A673 (cell line): ENCODE results near the gene APCS. TPM values are rescaled to one million over a fixed set of nuclear protein-coding genes. Genes with fewer than 3 reads are reported as not detected.

Experiments used
- BruUV-seq: library from RNA; stranded (reverse); fragments of 400-500 nt; replicated peaks from 2 replicates; lab custom pipeline; 2021; lab: Mats Ljungman, UMichigan
- CTCF ChIA-PET: fragments of 300-600 bp; sonication (Branson Sonifier 250); formaldehyde crosslinking; loops from one replicate; lab custom pipeline; 2022; ENCODE audit warnings: antibody characterized with exemption; lab: Charles Lee
- POLR2A ChIA-PET: fragments of 300-600 bp; sonication (Branson Sonifier 250); formaldehyde crosslinking; loops from one replicate; lab custom pipeline; 2022; ENCODE audit warnings: antibody characterized with exemption; ENCODE audit not compliant: low non-redundant PET; lab: Charles Lee
- DNase-seq: peaks from one replicate; pipeline ENCODE4 v3.0.0-alpha.2; 2015; ENCODE audit warnings: low spot score
- H3K27ac ChIP-seq: fragments of 200-600 bp; sonication (generic); 2 replicates; pipeline ENCODE4 v1.5.1; 2016; ENCODE audit warnings: mixed run types, low read depth, mild to moderate bottlenecking, mixed read lengths, antibody characterized with exemption, low read length; ENCODE audit not compliant: poor library complexity, severe bottlenecking
- H3K27me3 ChIP-seq: fragments of 200-600 bp; sonication (generic); replicated peaks from 2 replicates; pipeline ENCODE4 v1.6.1; 2017; ENCODE audit warnings: mixed run types, low read depth, mild to moderate bottlenecking, mixed read lengths, antibody characterized with exemption, low read length; ENCODE audit not compliant: insufficient read depth, poor library complexity
- H3K36me3 ChIP-seq: fragments of 200-600 bp; sonication (generic); 2 replicates; pipeline ENCODE4 v1.6.1; 2016; ENCODE audit warnings: mixed run types, mild to moderate bottlenecking, mixed read lengths, antibody characterized with exemption, low read length; ENCODE audit not compliant: insufficient read depth, poor library complexity, severe bottlenecking
- H3K4me1 ChIP-seq: fragments of 200-600 bp; sonication (generic); 2 replicates; pipeline ENCODE4 v1.6.1; 2017; ENCODE audit warnings: mixed run types, mild to moderate bottlenecking, mixed read lengths, antibody characterized with exemption, low read length; ENCODE audit not compliant: insufficient read depth, poor library complexity, severe bottlenecking
- H3K4me3 ChIP-seq: fragments of 200-600 bp; sonication (generic); 2 replicates; pipeline ENCODE4 v1.5.1; 2016; ENCODE audit warnings: low read depth, mixed run types, mild to moderate bottlenecking, mixed read lengths, low read length; ENCODE audit not compliant: poor library complexity, severe bottlenecking
- H3K9me3 ChIP-seq: fragments of 200-600 bp; sonication (generic); 2 replicates; pipeline ENCODE4 v1.6.1; 2016; ENCODE audit warnings: mixed run types, low read depth, mild to moderate bottlenecking, mixed read lengths, antibody characterized with exemption, low read length; ENCODE audit not compliant: poor library complexity, severe bottlenecking
- EZH2 ChIP-seq: fragments of 200-600 bp; sonication (generic); IDR thresholded peaks from 2 replicates; pipeline ENCODE4 v1.6.1; 2017; ENCODE audit warnings: borderline replicate concordance, low read depth, mild to moderate bottlenecking, mixed read lengths, antibody characterized with exemption, low read length; ENCODE audit not compliant: poor library complexity, severe bottlenecking
- intact Hi-C: fragments of 100-400 bp; cut with micrococcal nuclease; formaldehyde crosslinking; loops from one replicate; pipeline ENCODE4 v1.10.0; 2022; ENCODE audit not compliant: unreplicated experiment
- total RNA-seq: library from RNA; stranded (reverse); gene quantifications from 2 replicates; pipeline ENCODE4 v1.2.3, GENCODE V29; 2021
- TF ChIP-seq, protein P1 (sequence below): fragments of 300-800, 200-600 bp; sonication (generic); conservative IDR thresholded peaks from 2 replicates; pipeline ENCODE4 v1.5.1; 2017; ENCODE audit warnings: low read depth, mild to moderate bottlenecking, antibody characterized with exemption, low read length, moderate library complexity, mixed read lengths

Gene APCS
- total RNA-seq, 1 experiment from 2014 or later = not detected

- TF ChIP-seq EZH2 = no peak
- TF ChIP-seq, protein P1, sequence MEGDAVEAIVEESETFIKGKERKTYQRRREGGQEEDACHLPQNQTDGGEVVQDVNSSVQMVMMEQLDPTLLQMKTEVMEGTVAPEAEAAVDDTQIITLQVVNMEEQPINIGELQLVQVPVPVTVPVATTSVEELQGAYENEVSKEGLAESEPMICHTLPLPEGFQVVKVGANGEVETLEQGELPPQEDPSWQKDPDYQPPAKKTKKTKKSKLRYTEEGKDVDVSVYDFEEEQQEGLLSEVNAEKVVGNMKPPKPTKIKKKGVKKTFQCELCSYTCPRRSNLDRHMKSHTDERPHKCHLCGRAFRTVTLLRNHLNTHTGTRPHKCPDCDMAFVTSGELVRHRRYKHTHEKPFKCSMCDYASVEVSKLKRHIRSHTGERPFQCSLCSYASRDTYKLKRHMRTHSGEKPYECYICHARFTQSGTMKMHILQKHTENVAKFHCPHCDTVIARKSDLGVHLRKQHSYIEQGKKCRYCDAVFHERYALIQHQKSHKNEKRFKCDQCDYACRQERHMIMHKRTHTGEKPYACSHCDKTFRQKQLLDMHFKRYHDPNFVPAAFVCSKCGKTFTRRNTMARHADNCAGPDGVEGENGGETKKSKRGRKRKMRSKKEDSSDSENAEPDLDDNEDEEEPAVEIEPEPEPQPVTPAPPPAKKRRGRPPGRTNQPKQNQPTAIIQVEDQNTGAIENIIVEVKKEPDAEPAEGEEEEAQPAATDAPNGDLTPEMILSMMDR = no peak
- Histone ChIP-seq H3K4me1 (no peaks in the 10 kb centered on the region), H3K4me3 (no peak overlapping the region), H3K27ac (no peak overlapping the region), H3K36me3 (no peaks in the 10 kb centered on the region), H3K9me3 (no peaks in the 10 kb centered on the region), H3K27me3 (peaks cover 6% of the 10 kb centered on the region)
- no peak for DNase-seq
- intact Hi-C loops = no loop called here
- CTCF ChIA-PET = no interaction called here
- no TSS peak for BruUV-seq
- POLR2A ChIA-PET = no interaction called here
Observed at GRCh38 chr1:159561497-159561896, 26.1 kb upstream of the APCS start.

- H3K9me3 ChIP-seq = no peaks in the 10 kb centered on the region
- no peak overlapping the region for H3K27ac ChIP-seq
- H3K36me3 ChIP-seq = no peaks in the 10 kb centered on the region
- H3K4me1 ChIP-seq = no peaks in the 10 kb centered on the region
- H3K27me3 ChIP-seq = peaks cover 6% of the 10 kb centered on the region
- DNase-seq = no peak
- BruUV-seq = no TSS peak
- POLR2A ChIA-PET = no interaction called here
- intact Hi-C loops = no loop called here
- CTCF ChIA-PET = no interaction called here
- TF ChIP-seq, protein P1 = no peak
- no peak for TF ChIP-seq EZH2
- no peak overlapping the region for H3K4me3 ChIP-seq
Observed at GRCh38 chr1:159562680-159563079, 24.9 kb upstream of the APCS start.

DNA sequence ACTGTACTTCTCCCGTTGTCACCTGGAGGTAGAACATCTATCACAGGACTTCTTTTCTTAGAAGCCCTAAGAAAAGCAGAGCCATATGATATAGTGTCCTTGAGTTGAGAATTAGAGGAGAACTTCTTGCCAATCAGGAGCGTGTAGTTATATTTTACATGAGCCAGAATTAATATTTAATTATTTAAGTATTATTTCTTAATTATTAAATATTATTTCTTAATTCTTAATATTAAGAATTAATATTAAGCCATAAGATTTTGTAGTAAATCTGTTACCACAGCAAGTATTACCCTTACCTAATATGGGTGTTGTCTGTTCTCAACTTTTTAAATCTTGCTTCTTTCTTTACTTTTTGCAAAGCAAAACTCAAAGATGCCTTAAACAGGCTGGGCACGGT, 10.2 kb upstream of the APCS start:
- Histone ChIP-seq H3K9me3 (no peaks in the 10 kb centered on the region), H3K27ac (no peak overlapping the region), H3K4me3 (no peak overlapping the region), H3K4me1 (no peaks in the 10 kb centered on the region), H3K27me3 (peaks cover 38% of the 10 kb centered on the region), H3K36me3 (no peaks in the 10 kb centered on the region)
- ChIA-PET CTCF (no interaction called here), POLR2A (no interaction called here)
- intact Hi-C loops = no loop called here
- TF ChIP-seq, protein P1 = no peak
- no peak for TF ChIP-seq EZH2
- BruUV-seq = no TSS peak
- no peak for DNase-seq
